H9 (cell line): Measurements from ENCODE around the gene NTNG2. TPM values are rescaled to one million over a fixed set of nuclear protein-coding genes. Genes with fewer than 3 reads are reported as not detected.

Source experiments
- DNase-seq: peaks from one replicate; pipeline ENCODE4 v3.0.0-alpha.2; 2017
- H2AFZ ChIP-seq: one replicate; pipeline ENCODE4 v1.6.1; 2013; ENCODE audit warnings: mild to moderate bottlenecking, low read length, control low read depth, moderate library complexity
- H2AK5ac ChIP-seq: 2 replicates; pipeline ENCODE4 v1.6.1; 2013; ENCODE audit warnings: low read length, control low read depth, mixed read lengths; ENCODE audit not compliant: insufficient read length
- H2BK120ac ChIP-seq: one replicate; pipeline ENCODE4 v1.6.1; 2013; ENCODE audit warnings: low read depth, mild to moderate bottlenecking, low read length, control low read depth, inconsistent platforms; ENCODE audit not compliant: poor library complexity, severe bottlenecking
- H2BK12ac ChIP-seq: 2 replicates; pipeline ENCODE4 v1.6.1; 2013; ENCODE audit warnings: low read length, control low read depth, mixed read lengths, low read depth; ENCODE audit not compliant: insufficient read length
- H2BK15ac ChIP-seq: 2 replicates; pipeline ENCODE4 v1.6.1; 2013; ENCODE audit warnings: low read depth, low read length, control low read depth
- H2BK20ac ChIP-seq: one replicate; pipeline ENCODE4 v1.6.1; 2013; ENCODE audit warnings: low read depth, mild to moderate bottlenecking, low read length, control low read depth, inconsistent platforms; ENCODE audit not compliant: poor library complexity, severe bottlenecking
- H2BK5ac ChIP-seq: 2 replicates; pipeline ENCODE4 v1.6.1; 2013; ENCODE audit warnings: low read length, control low read depth, mixed read lengths; ENCODE audit not compliant: insufficient read length
- H3K14ac ChIP-seq: 2 replicates; pipeline ENCODE4 v1.6.1; 2013; ENCODE audit warnings: low read length, control low read depth; ENCODE audit not compliant: insufficient read depth
- H3K18ac ChIP-seq: 2 replicates; pipeline ENCODE4 v1.6.1; 2013; ENCODE audit warnings: low read depth, mild to moderate bottlenecking, mixed read lengths, low read length, control low read depth; ENCODE audit not compliant: insufficient read length
- H3K23ac ChIP-seq: 2 replicates; pipeline ENCODE4 v1.6.1; 2013; ENCODE audit warnings: low read length, control low read depth, mixed read lengths, low read depth; ENCODE audit not compliant: insufficient read length
- H3K23me2 ChIP-seq: 2 replicates; pipeline ENCODE4 v1.6.1; 2013; ENCODE audit warnings: low read depth, mild to moderate bottlenecking, mixed read lengths, low read length, control low read depth; ENCODE audit not compliant: insufficient read length, poor library complexity, severe bottlenecking
- H3K27ac ChIP-seq: 2 replicates; pipeline ENCODE4 v1.5.1; 2013; ENCODE audit warnings: low read length, control low read depth, mixed read lengths, low read depth; ENCODE audit not compliant: insufficient read length
- H3K27me3 ChIP-seq: 2 replicates; pipeline ENCODE4 v1.6.1; 2013; ENCODE audit warnings: low read length, control low read depth, inconsistent platforms; ENCODE audit not compliant: insufficient read depth
- H3K4ac ChIP-seq: 2 replicates; pipeline ENCODE4 v1.6.1; 2013; ENCODE audit warnings: low read depth, mild to moderate bottlenecking, control low read depth, inconsistent platforms, low read length, moderate library complexity
- H3K4me1 ChIP-seq: 2 replicates; pipeline ENCODE4 v1.6.1; 2013; ENCODE audit warnings: low read length, control low read depth, inconsistent platforms; ENCODE audit not compliant: insufficient read depth
- H3K4me2 ChIP-seq: 2 replicates; pipeline ENCODE4 v1.6.1; 2013; ENCODE audit warnings: low read length, control low read depth, mixed read lengths; ENCODE audit not compliant: insufficient read length, insufficient read depth
- H3K56ac ChIP-seq: 2 replicates; pipeline ENCODE4 v1.6.1; 2013; ENCODE audit warnings: low read depth, mild to moderate bottlenecking, mixed read lengths, low read length, control low read depth; ENCODE audit not compliant: insufficient read length
- H3K79me1 ChIP-seq: 2 replicates; pipeline ENCODE4 v1.6.1; 2013; ENCODE audit warnings: low read depth, mild to moderate bottlenecking, moderate library complexity, low read length, control low read depth, inconsistent platforms; ENCODE audit not compliant: insufficient read depth, poor library complexity, severe bottlenecking
- H3K79me2 ChIP-seq: 2 replicates; pipeline ENCODE4 v1.6.1; 2013; ENCODE audit warnings: low read length, control low read depth, inconsistent platforms; ENCODE audit not compliant: insufficient read depth
- H3K9ac ChIP-seq: 2 replicates; pipeline ENCODE4 v1.6.1; 2013; ENCODE audit warnings: low read length, control low read depth, mixed read lengths; ENCODE audit not compliant: insufficient read length; ENCODE audit errors: extremely low read depth
- H3K9me3 ChIP-seq: one replicate; pipeline ENCODE4 v1.6.1; 2013; ENCODE audit warnings: low read depth, low read length, inconsistent platforms; ENCODE audit not compliant: control insufficient read depth
- H3T11ph ChIP-seq: one replicate; pipeline ENCODE4 v1.6.1; 2013; ENCODE audit warnings: mild to moderate bottlenecking, low read length, control low read depth, inconsistent platforms
- H4K20me1 ChIP-seq: one replicate; pipeline ENCODE4 v1.6.1; 2013; ENCODE audit not compliant: control insufficient read depth, insufficient read length, insufficient read depth
- H4K5ac ChIP-seq: 2 replicates; pipeline ENCODE4 v1.6.1; 2013; ENCODE audit warnings: low read depth, mild to moderate bottlenecking, mixed read lengths, low read length, control low read depth; ENCODE audit not compliant: insufficient read length
- H4K8ac ChIP-seq: replicated peaks from 2 replicates; pipeline ENCODE4 v1.6.1; 2013; ENCODE audit warnings: low read length, control low read depth, mixed read lengths, low read depth; ENCODE audit not compliant: insufficient read length
- H4K91ac ChIP-seq: 2 replicates; pipeline ENCODE4 v1.6.1; 2013; ENCODE audit warnings: low read depth, mild to moderate bottlenecking, moderate library complexity, mixed read lengths, low read length, control low read depth; ENCODE audit not compliant: insufficient read length
- H3K27ac Mint-ChIP-seq, 3 experiments: 2 replicates in 2 of 3; 3 replicates in 1 of 3; pipeline ENCODE4 v1.8.0; 2020 to 2021; ENCODE audit warnings: mixed read lengths in 3 of 3, mild to moderate bottlenecking in 1 of 3, moderate library complexity in 1 of 3
- H3K27me3 Mint-ChIP-seq: 2 replicates; pipeline ENCODE4 v1.8.0; 2021; ENCODE audit warnings: low read depth, mild to moderate bottlenecking, moderate library complexity, mixed read lengths
- H3K36me3 Mint-ChIP-seq, 3 experiments: 2 replicates in 2 of 3; 3 replicates in 1 of 3; pipeline ENCODE4 v1.8.0; 2020 to 2021; ENCODE audit warnings: low read depth in 3 of 3, mixed read lengths in 3 of 3; ENCODE audit not compliant: insufficient read depth in 1 of 3
- H3K4me1 Mint-ChIP-seq, 2 experiments: 2 replicates each; pipeline ENCODE4 v1.8.0; 2020; ENCODE audit warnings: mixed read lengths in 2 of 2
- H3K4me3 Mint-ChIP-seq, 2 experiments: 2 replicates in 1 of 2; 3 replicates in 1 of 2; pipeline ENCODE4 v1.8.0; 2020 to 2021; ENCODE audit warnings: mild to moderate bottlenecking in 2 of 2, mixed read lengths in 2 of 2, moderate library complexity in 1 of 2
- H3K9me3 Mint-ChIP-seq, 2 experiments: 2 replicates in 1 of 2; 3 replicates in 1 of 2; pipeline ENCODE4 v1.8.0; 2020; ENCODE audit warnings: mild to moderate bottlenecking in 2 of 2, mixed read lengths in 2 of 2, moderate library complexity in 1 of 2
- CTCF ChIP-seq: fragments of 200-600 bp; sonication (generic); conservative IDR thresholded peaks from 3 replicates; pipeline ENCODE4 v1.8.0; 2021; ENCODE audit warnings: antibody characterized with exemption, mild to moderate bottlenecking
- WGBS: extraction: QIAGEN DNeasy Blood & Tissue Kit; methylation state at CpG from one replicate; pipeline ENCODE4 v1.1.7; 2013; ENCODE audit warnings: missing lambda C conversion rate, low lambda C conversion rate, mixed read lengths; ENCODE audit not compliant: insufficient read length; ENCODE audit errors: extremely low coverage; 5-methylcytosine and 5-hydroxymethylcytosine counted together
- total RNA-seq: library from RNA; stranded (reverse); gene quantifications from 2 replicates; pipeline ENCODE4 v1.2.1, GENCODE V29; 2021

The NTNG2 gene
- total RNA-seq, 1 experiment from 2014 or later: 0.52 TPM

- Histone ChIP-seq H3K56ac (no peak overlapping the region), H3K4me2 (no peak overlapping the region), H3K79me2 (no peaks in the 10 kb centered on the region), H4K91ac (no peak overlapping the region), H4K5ac (no peak overlapping the region), H3K4ac (no peak overlapping the region), H3K4me1 (no peaks in the 10 kb centered on the region), H3K9ac (no peak overlapping the region), H3K27me3 (no peaks in the 10 kb centered on the region), H3K18ac (no peak overlapping the region), H2AK5ac (no peak overlapping the region), H2BK120ac (no peak overlapping the region), H3K27ac (no peak overlapping the region), H3K9me3 (no peaks in the 10 kb centered on the region), H2BK5ac (no peak overlapping the region), H2BK15ac (no peak overlapping the region), H3K23ac (no peak overlapping the region), H3K23me2 (no peaks in the 10 kb centered on the region), H2BK20ac (no peak overlapping the region), H4K20me1 (no peaks in the 10 kb centered on the region), H3T11ph (no peak overlapping the region), H2AFZ (no peak overlapping the region), H2BK12ac (no peak overlapping the region), H3K79me1 (no peaks in the 10 kb centered on the region), H4K8ac (no peak overlapping the region), H3K14ac (no peak overlapping the region)
- Mint-ChIP-seq H3K36me3 (no peaks in the 10 kb centered on the region), H3K9me3 (no peaks in the 10 kb centered on the region), H3K4me1 (peaks cover 2 to 11% of the 10 kb centered on the region in 2 experiments; a peak in 2 of 4 replicates), H3K4me3 (no peak overlapping the region), H3K27ac (peak overlapping the region in 1 of 3 experiments; percentile 34; a peak in 1 of 7 replicates), H3K27me3 (peaks cover 9% of the 10 kb centered on the region)
- WGBS: no CpG with 5 or more reads among the region's 34 CpGs
- DNase-seq: no peak
- no peak for TF ChIP-seq CTCF
These were observed 64.9 kb downstream of the NTNG2 start for GRCh38 chr9:132226571-132227430.
